GM21367 (cell line): ENCODE results near the gene EMC9.

Experiments used
- ATAC-seq: cut with Tn5 transposase; IDR thresholded peaks from one replicate; pipeline ENCODE4 v1.9.1; 2021; ENCODE audit not compliant: unreplicated experiment

EMC9 gene

GRCh38 chr14:24141097-24141880, at the start of gene EMC9:
Gene EMC9, minus strand, starts transcription at chr14:24141591. Its CDS starts 287 bp downstream, at chr14:24141304.
- peak; percentile 66 for ATAC-seq

DNA sequence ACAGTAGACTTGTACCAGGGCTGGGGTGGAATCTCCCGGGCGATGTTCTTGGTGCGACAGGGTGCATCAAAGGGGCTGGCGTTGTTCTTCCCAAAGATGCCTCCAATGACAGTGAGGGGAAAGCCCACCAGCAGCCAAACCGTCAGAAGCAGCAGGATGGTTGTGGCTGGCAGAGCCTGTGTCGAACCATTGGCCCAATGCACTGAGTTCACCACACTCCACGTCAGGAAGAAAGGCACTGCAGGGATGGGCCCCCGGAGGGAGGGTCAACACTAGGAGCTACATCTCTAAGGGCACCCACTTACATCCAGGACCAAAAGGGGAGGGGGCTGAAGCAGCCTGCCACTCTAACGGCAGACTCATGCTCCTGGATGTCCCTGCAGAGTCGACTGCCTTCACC, 49.0 kb upstream of the EMC9 start:
- ATAC-seq: no peak

- ATAC-seq: no peak
Observed at GRCh38 chr14:24189460-24189859, 48.1 kb upstream of the EMC9 start.

DNA sequence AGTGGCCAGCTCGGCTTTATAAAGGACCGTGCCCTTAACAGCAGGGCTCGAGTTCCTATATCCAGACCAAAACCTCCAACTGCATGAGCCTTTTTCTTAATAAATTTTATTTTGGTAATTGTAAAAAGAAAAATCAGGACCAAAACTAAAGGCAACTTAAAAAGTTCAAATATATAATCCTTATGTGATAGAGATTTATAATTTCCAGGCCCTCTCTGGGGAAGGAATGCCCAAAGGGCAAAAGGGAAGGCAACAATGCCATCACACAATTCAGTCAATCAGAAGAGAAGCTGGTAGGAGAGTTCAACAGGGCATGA, 47.6 kb upstream of the EMC9 start:
- no peak for ATAC-seq

DNA sequence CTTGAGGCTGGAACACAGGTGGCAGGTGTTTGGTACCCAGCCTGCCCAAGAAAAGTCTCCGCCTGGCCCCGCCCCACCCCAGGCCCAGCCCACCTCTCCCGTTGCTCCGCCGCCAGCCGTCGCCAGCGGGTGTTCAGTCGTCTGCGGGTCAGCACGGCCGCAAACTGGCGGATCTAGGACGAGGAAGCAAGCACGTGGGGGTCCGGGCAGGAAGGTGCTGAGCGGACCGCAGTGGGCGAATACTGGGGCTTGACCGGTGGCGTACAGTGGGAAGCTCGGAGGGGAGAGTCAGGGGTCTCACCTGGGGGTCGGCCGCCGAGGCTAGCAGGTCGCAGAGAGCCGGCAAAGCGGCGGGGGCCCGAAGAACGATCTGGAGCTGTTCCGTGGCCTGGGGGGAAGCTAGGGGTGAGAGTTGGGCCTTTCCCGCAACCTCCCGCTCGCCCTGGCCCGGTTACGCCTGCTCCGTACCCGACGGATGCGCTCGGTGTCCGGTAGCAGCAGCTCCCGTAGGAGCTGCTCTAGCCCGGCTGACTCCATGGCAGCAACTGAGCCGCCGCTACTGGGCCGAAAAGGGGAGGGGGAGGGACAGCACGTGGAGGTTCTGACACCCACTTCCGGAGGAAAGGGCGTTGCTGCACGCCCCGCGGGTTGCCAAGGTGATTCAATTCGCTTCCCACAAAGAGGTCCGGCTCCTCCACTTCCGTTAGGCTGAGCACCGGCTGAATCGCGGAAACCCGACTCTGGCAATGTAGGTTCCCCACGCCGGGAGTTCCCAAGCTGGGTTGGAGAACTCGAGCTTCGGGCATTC, 47.1 kb upstream of the EMC9 start, which contains the start of gene IPO4:
IPO4 (minus strand) TSS at position 566 of the 808 bp plus-strand sequence; CDS start at position 537, 29 bp downstream.
- peak; percentile 84 for ATAC-seq

GRCh38 chr14:24187539-24187915, 46.1 kb upstream of the EMC9 start:
- no peak for ATAC-seq

DNA sequence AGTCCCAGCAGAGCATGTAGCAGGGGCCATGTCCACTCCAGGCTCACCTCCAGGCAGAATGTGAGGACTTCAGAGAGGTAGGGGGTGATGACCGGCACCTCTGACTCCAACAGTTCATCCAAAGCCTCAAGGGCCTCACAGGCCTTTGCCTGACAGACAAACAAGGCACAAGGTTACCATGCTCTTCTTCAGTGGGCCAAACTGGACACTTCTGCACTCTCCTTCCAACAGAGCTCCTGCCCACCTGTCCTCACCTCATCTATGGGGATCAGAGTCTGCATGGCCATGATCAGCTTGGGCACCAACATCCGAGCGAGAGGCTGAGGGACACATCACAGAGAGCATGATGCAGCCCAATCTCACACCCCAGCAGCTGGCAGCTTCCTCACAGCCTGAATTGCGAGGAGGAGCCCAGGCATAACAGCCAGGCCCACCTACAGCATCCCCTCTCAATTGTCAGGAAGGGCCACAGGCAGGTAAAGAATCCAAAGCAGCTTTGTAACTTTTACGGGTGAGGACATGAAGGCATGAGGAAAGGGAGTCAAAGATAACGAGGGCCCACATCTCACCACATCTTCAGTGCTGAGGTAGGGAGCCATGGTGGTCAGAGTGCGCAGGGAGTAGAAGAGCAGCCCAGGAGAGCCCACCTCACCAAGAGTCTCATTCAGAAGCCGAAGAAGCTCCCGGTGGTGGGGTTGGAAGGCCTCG, 45.6 kb upstream of the EMC9 start:
- ATAC-seq: no peak

DNA sequence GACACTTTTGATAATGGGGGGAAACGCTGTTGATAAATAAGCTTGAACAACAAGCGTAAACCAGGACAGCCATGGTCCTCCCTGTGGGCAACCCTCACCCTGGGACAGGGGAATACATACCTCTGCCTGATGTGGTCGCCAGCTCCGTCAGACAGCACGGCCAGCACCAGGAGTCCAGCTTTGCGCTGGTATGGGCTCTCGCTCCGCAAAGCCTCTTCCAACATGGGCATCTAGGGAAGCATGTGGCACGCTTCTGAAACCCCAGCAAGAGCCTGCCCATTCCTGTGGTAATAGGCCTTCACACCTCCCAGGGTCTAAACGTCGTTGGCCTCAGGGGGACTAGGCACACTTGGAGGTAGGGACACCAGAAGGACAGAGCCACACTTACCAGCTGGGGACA, 44.4 kb upstream of the EMC9 start:
- ATAC-seq: no peak

GRCh38 chr14:24185026-24185425, 43.6 kb upstream of the EMC9 start:
- ATAC-seq: no peak

GRCh38 chr14:24184104-24184970, 42.9 kb upstream of the EMC9 start:
- ATAC-seq: no peak

GRCh38 chr14:24183014-24183481, 41.7 kb upstream of the EMC9 start:
- no peak for ATAC-seq

GRCh38 chr14:24182110-24182882, 40.9 kb upstream of the EMC9 start:
- ATAC-seq: no peak

- no peak for ATAC-seq
Observed at GRCh38 chr14:24181371-24182077, 40.1 kb upstream of the EMC9 start.

- no peak for ATAC-seq
Observed at GRCh38 chr14:24179961-24180796, 38.8 kb upstream of the EMC9 start.

DNA sequence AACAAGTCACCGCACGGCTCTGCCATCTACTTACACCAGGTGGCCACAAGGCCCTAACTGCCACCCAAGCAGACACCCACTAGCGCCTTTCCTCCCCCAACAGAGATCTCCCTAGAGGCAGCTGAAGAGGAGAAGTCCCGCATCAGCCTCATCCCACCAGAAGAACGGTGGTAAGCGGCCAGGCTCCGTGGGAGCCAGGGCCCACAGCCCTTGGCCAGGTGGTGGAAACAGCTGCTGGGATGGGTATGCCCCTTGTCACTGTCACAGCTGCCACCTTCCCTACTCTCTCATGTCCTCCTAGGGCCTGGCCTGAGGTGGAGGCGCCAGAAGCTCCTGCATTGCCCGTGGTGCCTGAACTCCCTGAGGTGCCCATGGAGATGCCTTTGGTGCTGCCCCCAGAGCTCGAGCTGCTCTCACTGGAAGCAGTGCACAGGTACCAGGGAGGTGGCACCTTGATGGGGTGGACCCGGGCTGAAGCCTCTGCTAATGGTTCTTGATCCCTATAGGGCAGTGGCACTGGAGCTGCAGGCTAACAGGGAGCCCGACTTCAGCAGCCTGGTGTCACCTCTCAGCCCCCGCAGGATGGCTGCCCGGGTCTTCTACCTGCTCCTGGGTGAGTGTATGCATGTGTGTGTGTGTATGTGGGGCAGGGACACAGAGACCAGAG, 38.0 kb upstream of the EMC9 start:
- no peak for ATAC-seq

GRCh38 chr14:24178399-24179178, 37.2 kb upstream of the EMC9 start:
- ATAC-seq: no peak

DNA sequence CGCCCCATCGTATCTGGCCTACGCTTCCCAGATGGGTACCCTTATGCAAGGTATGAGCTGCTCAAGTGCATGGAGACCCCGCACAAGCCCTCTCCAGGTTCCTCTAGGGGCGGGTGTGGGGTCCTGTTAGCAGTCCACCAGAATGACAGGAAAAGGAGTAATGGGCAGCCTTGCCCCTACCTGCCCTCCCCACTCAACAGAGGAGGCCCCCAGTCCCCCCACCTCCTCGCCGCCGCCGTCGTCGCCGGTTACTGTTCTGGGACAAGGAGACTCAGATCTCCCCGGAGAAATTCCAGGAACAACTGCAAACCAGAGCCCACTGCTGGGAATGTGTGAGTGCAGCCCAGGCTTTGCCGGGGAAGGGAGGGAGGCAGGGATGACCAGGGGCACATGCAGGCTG, 36.5 kb upstream of the EMC9 start:
- ATAC-seq: no peak
